OCI-LY1 (cell line): ENCODE results near the gene RPE65.

Experiments used
- CTCF ChIP-seq: fragments of 200-600 bp; sonication (generic), shearing (Covaris generic); IDR thresholded peaks from 2 replicates; pipeline ENCODE4 v1.5.1; 2017; ENCODE audit warnings: mild to moderate bottlenecking, antibody characterized with exemption, low read length, moderate library complexity, mixed read lengths
- EZH2 ChIP-seq: fragments of 200-600 bp; sonication (generic), shearing (Covaris generic); IDR thresholded peaks from 2 replicates; pipeline ENCODE4 v1.8.0; 2017; ENCODE audit warnings: borderline replicate concordance, mixed run types, mild to moderate bottlenecking, antibody characterized with exemption, low read length, moderate library complexity, mixed read lengths

GRCh38 chr1:68493193-68493592, 43.4 kb upstream of the RPE65 start:
- TF ChIP-seq CTCF, result no peak
- TF ChIP-seq EZH2, result no peak
